SW 1271 (cell line): ENCODE results near the gene WFS1.

Experiments
- DNase-seq, 2 experiments: peaks; one replicate each; lab custom pipeline; 2025; lab: John Stamatoyannopoulos, UW

The WFS1 gene

DNA sequence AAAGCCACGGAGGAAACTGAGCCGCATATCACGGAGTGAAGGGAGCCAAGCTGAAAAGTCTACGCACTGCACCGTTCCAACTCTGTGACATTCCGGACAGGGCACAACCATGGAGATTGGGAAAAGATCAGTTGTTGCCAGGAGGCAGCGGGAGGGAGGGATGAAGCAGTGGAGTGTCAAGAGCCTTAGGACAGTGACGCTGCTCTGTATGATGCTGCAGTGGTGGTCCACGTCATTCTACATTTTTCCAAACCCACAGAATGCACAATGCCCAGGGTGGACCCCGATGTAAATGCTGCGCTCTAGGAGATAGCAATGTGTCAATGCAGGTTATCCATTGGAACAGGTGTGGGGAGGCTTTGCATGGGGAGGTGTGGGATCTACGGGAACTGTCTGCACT is 7.5 kb upstream of the WFS1 start:
- no peak for DNase-seq

DNA sequence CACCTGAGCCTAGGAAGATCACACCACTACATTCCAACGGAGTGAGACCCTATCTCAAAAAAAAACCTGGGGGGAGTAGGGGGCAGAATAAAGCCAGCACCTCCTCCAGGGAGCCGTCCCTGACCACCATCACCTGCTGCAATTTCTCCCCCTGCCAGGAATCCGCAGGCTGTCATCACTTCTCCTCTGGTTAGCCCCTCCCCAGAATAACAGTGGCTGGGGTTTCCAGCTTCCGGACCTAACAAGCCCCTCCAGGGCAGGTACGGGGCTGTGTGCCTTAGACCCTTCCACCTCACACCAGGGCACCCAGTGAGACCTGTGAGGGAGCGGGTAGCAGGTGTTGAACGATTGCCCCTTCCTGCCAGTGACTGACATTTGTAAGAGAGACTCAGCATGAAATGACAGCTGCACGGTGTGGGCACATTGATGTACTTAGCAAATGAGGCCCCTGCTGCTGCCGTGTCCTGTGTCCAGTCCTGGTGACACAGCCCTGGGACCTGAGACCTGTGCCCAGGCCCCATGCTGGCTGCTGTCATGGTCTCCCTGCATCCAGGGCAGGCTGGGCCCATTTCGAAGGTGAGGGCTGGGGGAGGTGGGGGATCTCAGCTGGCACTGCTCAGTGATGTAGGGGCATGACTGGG is 6.7 kb upstream of the WFS1 start:
- DNase-seq, result no peak

DNA sequence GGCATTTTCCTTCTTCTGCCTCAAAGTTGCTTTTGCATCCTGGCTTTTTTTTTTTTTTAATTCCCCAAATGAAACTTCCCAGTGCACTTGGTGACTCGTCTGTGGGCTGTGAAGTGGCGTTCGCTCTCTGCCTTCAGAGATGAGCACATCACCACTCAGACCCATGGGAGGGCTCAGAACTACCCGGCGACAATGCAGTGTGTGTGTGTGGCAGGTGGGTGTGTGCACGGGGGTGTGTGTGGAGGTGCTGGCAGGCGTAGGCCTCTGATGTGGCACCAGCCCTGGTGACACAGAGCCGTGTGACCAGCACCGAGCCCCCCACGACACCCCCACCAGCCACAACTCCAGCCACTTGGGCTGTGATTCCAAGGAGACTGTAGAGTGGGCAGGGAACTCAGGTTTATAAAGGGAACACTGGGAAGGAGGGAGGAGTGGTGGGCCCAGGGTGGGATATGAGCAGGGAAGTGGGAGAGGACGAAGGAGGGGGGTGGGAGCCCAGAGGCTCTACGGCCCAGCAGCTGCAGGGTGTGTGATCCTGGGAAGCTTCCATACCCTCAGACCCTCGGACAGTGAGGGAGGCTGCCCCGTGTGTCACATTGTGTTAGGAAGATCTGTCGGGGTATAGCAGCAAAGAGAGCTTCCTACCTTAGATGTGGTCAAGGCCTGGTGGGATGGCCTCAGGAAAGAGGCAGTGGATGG is 6.0 kb upstream of the WFS1 start:
- DNase-seq, result no peak

DNA sequence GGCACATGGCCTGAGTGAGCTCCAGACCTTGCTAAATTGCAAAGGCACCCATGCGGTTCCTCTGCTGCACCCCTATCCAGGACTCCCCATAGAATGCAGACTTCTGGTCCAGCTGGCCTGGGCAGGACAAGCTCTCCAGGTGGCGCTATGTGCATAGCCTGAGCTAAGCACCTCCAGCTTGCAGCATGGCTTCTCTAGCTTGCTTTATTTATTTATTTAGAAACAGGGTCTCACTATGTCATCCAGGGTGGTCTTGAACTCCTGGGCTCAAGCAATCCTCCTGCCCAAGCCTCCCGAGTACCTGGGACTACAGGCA is 5.5 kb upstream of the WFS1 start:
- DNase-seq, result peak in 1 of 2 experiments; percentile 20

DNA sequence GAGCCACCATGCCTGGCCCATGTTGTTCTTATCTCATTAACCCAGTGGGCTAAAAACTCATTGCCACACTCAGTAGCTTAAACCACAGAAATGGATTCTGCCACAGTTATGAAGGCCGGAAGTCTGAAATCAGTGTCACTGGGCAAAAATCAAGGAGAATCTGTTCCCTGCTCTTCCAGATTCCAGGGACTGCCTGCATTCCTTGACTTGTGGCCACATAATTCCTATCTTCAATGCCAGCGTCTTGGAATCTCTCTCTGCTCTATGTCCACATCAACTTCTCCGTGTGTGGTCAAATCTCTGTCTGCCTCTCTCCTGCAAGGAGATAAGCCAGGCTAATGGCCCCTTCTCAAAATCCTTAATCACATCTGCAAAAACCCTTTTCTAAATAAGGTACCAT is 4.1 kb upstream of the WFS1 start:
- no peak for DNase-seq

DNA sequence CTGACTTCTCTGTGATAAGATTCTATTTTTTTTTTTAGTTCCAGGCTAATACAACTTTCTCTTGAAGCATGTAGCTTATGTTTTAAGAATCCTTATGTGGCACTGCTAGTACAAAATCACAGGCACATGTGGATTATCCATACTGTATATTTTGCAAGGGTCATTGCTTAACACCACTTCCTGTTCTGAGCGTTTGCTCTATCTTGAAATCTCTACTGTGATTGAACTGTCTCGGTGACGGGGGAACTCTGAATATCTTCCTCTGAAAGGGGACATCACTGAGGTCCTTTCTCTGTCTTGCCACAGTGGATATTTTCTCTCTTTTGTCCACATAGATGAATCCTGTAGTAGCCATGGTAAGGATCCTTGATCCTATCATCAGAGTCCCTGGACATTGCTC is 2.1 kb upstream of the WFS1 start:
- no peak for DNase-seq

DNA sequence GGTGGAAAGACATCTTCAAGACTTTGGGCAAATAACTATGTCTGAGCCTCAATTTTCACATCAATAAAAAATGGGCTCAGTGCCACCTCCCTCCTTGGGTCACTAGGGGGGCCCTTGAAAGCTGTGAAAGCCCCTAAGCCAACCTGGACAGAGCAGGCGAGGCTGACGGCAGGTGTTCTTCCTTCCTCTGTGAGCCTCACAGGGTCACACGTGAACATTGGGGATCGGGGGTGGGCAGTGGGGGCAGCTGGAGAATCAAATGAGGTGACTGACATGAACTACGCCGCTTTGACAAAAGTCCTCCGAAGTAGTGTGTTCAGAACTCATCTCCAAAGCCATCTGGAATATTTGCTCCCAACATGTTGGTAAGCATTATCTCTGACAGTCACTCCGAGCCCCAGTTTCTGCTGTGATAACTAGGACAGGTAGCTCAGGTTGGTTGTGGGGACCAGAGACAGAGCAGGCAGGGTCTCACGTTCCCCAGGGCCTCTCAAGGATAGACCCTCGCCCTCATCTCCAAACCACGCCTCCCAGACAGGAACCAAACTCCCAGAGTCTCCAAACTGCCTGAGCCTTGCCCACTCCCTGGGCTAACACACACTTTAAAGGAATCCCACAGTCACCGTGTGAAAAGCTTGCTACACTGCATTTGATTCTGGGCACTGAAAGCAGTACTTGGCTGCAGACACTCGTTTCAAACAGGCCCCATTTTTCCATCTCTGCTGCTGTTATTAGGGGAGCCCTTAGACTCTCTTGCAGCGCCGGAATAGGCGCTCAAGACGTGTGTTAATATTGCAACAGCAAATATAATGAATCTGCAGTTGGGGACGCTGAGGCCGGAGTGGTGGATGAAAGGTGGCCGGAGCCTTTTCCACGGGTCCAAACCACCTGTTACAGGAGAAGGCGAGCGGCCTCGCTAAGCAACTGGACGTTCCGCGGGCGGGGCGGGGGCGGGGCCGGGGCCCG is 717 bp upstream of the WFS1 start:
- DNase-seq, result no peak

DNA sequence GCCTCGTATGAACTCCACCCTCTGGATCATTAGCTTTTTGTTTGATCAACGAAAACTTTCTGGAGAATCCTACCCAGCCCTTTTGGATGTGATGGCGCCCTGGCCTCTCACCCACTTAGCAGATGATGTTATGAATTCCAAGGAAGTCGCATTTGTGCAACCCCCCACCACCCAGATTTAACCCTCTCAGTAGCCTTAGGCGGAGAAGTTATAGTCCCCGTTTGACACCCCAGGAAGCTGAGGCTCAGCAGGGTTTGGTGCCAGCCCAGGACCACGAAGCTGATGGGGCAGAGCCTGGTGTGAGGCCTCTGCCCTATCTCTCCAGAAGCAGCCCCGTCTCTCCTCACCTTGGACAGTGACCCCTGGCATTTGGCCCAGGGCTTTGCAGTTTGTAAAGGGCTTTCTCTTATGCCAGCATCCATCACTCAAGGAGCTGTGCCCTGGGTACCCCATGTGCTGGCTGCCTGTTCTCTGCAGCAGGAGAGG is 1.0 kb downstream of the WFS1 start:
- DNase-seq, result no peak

DNA sequence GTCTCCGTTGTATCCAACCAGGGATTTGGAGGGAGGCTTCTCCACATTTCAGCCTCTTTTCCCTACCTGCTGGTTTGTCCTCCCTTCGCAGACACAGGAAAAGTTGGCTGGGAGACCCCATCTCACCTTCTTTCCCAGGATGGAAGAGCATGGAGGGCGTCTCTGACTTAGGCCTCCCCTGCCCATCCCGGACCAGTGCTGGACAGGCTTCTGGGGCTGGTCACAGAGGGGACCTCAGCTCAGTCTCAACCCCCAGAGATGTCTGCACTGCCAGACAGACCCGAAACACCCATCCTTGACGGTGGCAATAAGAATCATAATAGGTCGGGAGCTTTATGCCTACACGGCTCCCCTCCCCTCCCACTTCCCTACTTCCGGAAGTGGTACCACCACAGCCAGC is 1.6 kb downstream of the WFS1 start:
- no peak for DNase-seq

DNA sequence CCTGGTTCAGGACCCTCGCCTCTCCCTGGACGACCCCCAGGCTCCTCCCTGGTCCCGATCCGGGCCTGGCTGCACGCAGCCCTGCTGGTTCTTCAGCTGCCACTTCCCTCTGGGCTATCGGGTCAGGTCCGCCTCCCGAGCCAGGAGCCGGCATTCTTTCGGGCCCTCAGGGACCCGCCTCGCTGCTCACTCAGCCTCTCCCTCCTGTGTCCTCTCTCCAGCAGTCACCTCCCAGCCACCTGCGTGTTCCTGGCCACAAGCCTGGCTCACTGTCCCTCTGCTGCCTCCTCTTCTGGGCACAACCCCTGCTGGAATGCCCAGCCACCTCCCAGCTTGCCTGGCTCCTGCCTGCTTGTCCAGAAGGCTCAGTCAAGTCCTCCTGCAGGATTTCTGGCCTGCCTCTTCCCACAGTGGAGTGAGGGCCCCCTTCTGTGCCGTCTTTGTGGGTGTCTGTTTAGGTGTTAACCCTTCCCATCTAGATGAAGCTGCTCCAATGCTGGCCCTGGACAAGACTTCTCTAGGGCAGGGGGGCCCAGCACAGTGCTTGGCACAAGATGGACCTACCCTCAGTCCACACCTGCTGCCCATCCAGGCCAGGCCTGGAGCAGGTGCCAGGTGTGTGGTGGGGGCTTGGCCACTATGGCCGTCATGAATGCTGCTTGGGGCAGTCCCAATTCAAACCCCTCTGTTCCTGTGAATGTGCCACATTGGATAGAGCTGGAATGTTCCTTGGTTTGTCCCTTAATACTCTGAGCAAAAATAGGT is 2.2 kb downstream of the WFS1 start:
- no peak for DNase-seq

DNA sequence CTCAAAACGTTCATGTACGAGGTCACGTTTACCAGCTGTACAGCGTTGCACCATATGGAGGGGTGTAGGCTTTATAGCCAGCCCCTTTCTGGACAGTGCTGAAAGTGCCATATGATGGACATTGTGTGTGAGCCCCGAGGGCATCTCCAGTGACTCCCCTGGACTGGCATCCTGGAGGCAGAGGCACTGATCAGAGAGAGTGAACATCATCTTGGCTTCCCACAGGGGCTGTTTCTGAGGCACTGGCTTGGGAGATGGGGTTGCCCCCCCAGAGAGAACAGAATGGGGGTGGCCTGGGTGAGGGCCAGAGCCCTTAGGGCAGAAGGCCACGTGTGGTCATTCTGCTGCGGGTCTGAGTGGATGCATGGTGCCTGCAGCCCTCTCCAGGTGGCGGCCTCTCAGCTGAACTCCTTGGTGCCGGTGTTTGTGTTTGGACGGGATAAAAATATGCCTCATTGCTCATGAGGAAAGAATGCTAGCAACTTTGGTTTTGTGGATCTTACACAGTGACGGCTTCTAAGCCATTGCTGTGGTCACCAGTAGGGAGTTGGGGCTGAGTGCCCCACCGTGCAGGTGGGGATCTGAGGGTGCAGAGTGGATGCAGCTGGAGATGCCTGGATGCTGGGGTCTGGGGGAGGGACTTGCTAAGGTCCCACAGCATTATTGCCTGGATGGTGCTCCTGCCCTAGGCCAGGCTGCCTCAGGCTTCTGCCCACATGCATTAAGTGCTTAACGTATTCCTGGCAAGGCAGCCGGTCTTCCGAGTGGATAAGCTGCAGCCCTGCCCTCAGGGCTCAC is 3.4 kb downstream of the WFS1 start:
- DNase-seq, result peak; percentile 29 to 75

DNA sequence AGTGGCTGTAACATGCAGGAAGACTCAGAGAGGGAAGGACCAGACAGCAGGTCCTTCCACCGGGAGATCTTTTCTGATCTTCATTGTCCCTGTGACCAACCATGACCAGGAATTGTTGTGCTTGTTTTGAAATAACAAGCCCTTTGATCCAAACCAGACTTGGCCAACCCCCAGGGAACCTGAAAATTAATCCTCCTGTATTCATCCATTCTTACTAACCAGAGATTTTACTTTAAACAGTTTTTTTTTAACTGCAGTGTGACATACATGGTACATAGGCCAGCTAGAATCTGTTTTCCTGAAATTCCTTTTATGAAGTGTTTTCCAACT is 4.0 kb downstream of the WFS1 start:
- DNase-seq, result no peak

DNA sequence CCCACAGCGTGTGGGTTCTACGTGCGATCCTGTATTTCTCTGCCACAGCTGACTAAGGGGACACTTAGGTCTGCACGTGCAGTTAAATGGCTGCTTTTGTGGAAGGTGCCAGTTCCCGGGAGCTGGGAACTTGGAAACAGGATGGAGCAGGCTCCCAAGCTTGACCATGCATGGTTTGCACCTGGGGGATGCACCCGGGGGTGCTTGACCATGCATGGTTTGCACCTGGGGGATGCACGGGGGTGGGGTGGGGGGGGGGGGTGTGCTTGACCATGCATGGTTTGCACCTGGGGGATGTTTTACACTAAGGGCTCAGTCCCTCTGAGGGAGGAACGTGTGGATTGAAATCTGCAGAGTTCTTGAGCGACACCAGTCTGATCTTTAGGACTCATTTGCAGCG is 5.7 kb downstream of the WFS1 start:
- no peak for DNase-seq

DNA sequence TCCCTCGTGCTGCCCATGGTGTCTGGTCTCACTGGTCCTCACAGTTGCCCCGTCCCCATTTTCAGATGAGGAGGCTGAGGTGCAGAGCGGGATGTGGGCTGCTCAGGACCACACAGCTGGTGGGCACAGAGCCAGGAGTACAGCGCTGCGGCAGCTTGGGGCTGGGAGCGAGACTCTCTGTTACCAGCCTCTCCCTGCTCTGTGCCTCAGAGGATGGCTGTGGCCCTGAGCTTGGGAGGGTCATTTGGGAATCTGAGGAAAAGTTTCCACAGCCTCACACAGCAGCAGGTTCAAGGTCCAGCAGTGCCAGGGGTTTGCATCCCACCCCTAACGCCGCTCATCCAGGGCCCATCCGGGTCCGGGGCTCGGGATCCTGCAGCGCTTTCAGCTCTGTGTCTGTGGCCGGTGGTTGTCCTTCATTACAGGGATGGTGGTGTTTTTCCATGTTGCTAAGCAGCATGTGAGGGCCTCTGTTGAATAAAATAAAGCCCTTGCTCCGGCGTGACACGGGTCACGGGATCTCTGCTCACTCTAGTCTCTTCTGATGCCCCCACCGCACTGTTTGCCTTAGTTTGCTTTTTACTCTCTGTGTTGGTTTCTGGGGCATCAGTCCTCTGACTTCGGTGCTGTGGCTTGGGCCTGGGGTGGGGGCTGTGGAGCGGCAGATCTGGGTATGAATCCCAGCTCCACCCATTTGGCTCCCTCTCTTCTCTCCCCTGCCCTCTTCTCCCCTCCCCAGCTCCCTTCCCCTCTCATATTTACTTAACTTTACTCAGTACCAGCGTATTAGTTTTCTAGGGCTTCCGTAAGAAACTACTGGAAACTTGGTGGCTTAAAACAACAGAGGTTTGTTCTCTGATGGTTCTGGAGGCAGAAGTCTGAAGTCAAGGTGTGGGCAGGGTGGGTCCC is 6.5 kb downstream of the WFS1 start:
- no peak for DNase-seq

DNA sequence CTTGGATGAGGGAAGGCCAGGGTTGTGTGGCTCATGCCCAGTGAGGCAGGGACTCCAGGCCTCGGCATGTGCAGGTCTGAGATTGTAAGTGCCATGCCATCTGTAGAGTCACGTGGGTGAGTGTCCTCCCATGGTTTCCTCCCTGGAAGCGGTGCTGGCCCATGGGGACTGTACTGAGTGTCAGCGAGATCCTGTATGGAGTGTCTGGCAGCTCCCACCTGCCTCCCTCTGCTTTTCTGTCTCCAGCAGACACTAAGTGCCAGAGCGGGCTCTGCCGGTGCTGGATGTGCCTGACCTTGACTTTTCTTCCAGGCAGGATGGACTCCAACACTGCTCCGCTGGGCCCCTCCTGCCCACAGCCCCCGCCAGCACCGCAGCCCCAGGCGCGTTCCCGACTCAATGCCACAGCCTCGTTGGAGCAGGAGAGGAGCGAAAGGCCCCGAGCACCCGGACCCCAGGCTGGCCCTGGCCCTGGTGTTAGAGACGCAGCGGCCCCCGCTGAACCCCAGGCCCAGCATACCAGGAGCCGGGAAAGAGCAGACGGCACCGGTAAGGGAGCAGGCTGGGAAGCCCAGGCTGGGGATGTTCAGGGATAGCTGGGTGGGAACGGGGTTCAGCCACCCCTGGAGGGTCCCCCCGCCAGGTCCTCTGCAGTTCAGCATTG is 7.6 kb downstream of the WFS1 start:
- DNase-seq, result no peak

DNA sequence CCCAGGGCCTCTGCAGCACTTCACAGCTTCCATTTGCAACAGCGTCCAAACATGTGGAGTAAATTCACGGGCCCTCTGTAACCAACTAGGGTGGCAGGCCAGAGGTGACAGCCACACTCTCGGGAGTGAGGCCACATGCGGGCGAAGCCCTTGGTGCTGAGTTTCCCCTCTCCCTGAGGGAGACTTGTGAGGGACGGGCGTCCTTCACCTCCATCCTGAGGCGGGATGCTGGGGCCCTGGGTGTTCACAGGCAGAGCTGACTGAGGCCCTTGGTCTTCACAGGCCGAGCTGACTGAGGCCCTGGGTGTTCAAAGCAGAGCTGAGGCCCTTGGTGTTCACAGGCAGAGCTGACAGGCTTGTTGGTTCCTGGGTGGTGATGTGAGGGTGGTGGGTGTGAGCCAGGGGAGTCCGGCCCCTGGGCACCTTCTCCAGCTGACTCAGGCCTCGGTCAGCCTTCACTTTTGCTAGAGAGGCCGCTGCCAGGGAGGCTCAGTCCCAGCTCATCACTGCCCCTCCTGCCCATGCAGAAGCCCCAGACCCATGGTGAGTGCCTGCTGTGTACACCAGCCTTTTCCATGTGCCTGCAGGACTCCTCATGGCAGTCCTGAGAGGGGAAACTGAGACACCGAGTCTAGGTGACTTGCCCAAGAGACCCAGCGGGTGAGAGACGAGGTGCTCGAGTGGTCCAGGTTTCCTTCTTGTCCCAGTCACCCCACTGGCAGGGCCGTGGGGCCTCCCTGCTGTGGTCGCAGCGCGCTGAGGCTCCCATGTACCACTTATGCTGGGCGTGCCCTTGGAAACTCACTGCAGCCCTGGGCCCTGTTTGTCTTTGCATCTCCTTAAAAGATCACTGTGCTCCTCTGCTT is 8.5 kb downstream of the WFS1 start:
- DNase-seq, result no peak

DNA sequence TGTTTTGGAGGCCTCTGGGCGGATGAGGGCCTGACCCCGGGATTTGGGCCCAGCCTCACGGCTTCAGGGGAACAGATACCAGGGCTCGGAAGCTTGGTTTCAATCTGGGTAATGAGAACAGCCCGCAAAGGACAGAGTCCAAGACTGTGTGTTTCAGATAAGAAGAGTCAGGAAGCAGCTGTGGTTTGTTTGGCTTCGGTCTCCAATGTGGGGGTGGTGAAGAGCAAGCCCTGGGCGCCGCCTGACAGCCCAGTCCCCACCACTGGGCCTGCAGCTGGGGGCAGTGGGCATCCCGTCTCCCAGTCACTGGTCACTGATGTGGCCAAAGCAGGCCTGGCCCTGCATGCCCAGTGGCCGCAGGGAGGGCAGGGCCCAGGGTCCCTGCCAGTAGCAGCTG is 9.1 kb downstream of the WFS1 start:
- DNase-seq, result no peak

DNA sequence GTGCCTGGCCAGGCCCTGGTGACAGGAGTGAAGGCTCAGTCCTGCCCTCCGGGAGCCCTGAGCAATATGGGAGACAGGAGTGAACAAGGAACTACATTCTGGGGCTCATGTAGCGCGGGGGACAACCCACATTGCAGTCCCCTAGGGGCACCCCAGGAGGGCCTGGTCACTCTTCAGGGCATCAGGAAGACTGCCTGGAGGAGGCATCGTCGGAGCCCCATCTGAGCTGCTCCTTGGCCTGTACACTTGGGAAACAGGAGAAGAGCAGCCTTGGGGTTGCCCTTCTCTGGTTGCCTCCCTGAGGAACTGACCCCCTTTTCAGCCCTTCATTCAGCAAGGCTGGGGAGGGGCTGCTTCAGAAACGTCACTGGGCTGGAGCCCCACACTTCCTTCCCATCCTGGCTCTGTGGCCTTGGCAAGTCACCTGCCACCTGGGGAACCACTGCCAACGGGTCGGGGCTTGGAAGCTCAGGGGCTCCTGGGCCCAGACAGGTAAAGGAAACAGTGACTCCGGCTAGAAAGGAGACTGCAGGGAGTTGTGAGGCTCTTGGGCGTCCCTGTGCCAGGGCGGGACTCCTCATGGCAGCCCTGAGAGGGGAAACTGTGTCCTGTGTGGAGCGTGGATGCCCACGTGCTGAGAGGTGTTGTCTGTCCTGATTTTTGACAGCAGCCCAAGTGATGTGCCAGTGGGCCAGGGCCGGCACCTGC is 10.1 kb downstream of the WFS1 start:
- DNase-seq, result no peak
